COR-L47 (cell line): ENCODE results near the gene LY86.

Experiments
- DNase-seq: peaks from one replicate; lab custom pipeline; 2025; lab: John Stamatoyannopoulos, UW

The LY86 gene

GRCh38 chr6:6570929-6571671 lies 17.4 kb upstream of the LY86 start:
- DNase-seq: no peak

GRCh38 chr6:6575143-6575542 lies 13.4 kb upstream of the LY86 start:
- no peak for DNase-seq

GRCh38 chr6:6577735-6578134 lies 10.8 kb upstream of the LY86 start:
- no peak for DNase-seq

GRCh38 chr6:6579281-6579680 lies 9.2 kb upstream of the LY86 start:
- DNase-seq: no peak

- DNase-seq: no peak
Measured at GRCh38 chr6:6580225-6580856, 8.2 kb upstream of the LY86 start.

GRCh38 chr6:6581054-6581453 lies 7.5 kb upstream of the LY86 start:
- DNase-seq: no peak

- no peak for DNase-seq
Measured at GRCh38 chr6:6582131-6582530, 6.4 kb upstream of the LY86 start.

- DNase-seq: peak; percentile 4
Measured at GRCh38 chr6:6583836-6584235, 4.7 kb upstream of the LY86 start.

- no peak for DNase-seq
Measured at GRCh38 chr6:6584310-6585002, 4.1 kb upstream of the LY86 start.

- DNase-seq: no peak
Measured at GRCh38 chr6:6585003-6585311, 3.6 kb upstream of the LY86 start.

- no peak for DNase-seq
Measured at GRCh38 chr6:6586167-6586566, 2.4 kb upstream of the LY86 start.

GRCh38 chr6:6586671-6587526 lies 1.6 kb upstream of the LY86 start:
- DNase-seq: no peak

- no peak for DNase-seq
Measured at GRCh38 chr6:6587696-6588063, 840 bp upstream of the LY86 start.

GRCh38 chr6:6588924-6589709 lies 597 bp downstream of the LY86 start:
- no peak for DNase-seq

- no peak for DNase-seq
Measured at GRCh38 chr6:6590530-6590929, 2.0 kb downstream of the LY86 start.

GRCh38 chr6:6591778-6592465 lies 3.4 kb downstream of the LY86 start:
- no peak for DNase-seq

- DNase-seq: no peak
Measured at GRCh38 chr6:6592826-6593475, 4.4 kb downstream of the LY86 start.

GRCh38 chr6:6593867-6594468 lies 5.4 kb downstream of the LY86 start:
- no peak for DNase-seq

GRCh38 chr6:6595025-6595424 lies 6.5 kb downstream of the LY86 start:
- no peak for DNase-seq

- no peak for DNase-seq
Measured at GRCh38 chr6:6595952-6596351, 7.4 kb downstream of the LY86 start.
